AG04450 (cell line): ENCODE results near the gene AK4. TPM values are rescaled to one million over a fixed set of nuclear protein-coding genes. Genes with fewer than 3 reads are reported as not detected.

Source experiments
- CTCF ChIA-PET: fragments of 300-600, 350-600 bp; formaldehyde crosslinking; extraction: SDS; loops from one replicate; lab custom pipeline; 2022; ENCODE audit warnings: antibody characterized with exemption, inconsistent platforms; lab: Charles Lee
- POLR2A ChIA-PET: fragments of 350-600 bp; formaldehyde crosslinking; extraction: SDS; loops from one replicate; lab custom pipeline; 2021; ENCODE audit warnings: antibody characterized with exemption, inconsistent platforms; lab: Yijun Ruan, JAX
- DNase-seq: peaks from one replicate; pipeline ENCODE4 v3.0.0-alpha.2; 2011; ENCODE audit warnings: low read depth, low spot score
- H3K27ac ChIP-seq: one replicate; pipeline ENCODE4 v1.5.1; 2012; ENCODE audit warnings: low read depth, low read length, control low read depth
- H3K27me3 ChIP-seq: one replicate; pipeline ENCODE4 v1.6.0; 2012; ENCODE audit warnings: low read length; ENCODE audit not compliant: control insufficient read depth, insufficient read depth
- H3K4me3 ChIP-seq: 2 replicates; pipeline ENCODE4 v1.5.1; 2011; ENCODE audit warnings: mild to moderate bottlenecking, low read depth, low read length, control low read depth
- H3K9me3 ChIP-seq: 2 replicates; pipeline ENCODE4 v1.5.1; 2012; ENCODE audit warnings: low read length; ENCODE audit not compliant: control insufficient read depth, insufficient read depth
- polyA plus RNA-seq: library from polyadenylated mRNA; depleted of rRNA; stranded (reverse); fragments of >200 nt; gene quantifications from 2 replicates; pipeline ENCODE4 v1.2.3, GENCODE V29; 2011
- TF ChIP-seq, protein P1 (sequence below): IDR thresholded peaks from 2 replicates; pipeline ENCODE4 v1.5.1; 2011; ENCODE audit warnings: low read depth, low read length, control low read depth, inconsistent platforms

AK4 gene
- polyA plus RNA-seq, 1 experiment = 0.78 TPM

DNA sequence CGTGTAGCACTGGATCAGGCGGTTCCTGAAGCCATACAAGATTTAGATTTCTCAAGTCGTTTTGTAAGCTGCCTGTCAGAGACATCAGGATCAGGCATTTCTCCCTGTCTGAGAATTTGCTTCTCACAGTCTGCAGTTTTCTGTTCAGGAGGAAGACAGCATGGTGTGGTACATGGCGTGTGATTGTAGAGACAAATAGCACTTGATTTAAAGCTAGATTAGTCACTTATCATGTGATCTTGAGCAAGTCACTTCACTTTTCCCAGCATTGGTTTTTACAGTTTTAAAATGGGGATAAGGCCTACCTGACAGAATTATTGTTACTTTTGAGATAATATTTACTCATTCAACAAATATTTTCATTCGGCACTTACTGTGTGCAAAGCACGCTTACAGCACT, 63.3 kb downstream of the AK4 start:
- POLR2A ChIA-PET = no interaction called here
- no peaks in the 10 kb centered on the region for H3K9me3 ChIP-seq
- TF ChIP-seq, protein P1, sequence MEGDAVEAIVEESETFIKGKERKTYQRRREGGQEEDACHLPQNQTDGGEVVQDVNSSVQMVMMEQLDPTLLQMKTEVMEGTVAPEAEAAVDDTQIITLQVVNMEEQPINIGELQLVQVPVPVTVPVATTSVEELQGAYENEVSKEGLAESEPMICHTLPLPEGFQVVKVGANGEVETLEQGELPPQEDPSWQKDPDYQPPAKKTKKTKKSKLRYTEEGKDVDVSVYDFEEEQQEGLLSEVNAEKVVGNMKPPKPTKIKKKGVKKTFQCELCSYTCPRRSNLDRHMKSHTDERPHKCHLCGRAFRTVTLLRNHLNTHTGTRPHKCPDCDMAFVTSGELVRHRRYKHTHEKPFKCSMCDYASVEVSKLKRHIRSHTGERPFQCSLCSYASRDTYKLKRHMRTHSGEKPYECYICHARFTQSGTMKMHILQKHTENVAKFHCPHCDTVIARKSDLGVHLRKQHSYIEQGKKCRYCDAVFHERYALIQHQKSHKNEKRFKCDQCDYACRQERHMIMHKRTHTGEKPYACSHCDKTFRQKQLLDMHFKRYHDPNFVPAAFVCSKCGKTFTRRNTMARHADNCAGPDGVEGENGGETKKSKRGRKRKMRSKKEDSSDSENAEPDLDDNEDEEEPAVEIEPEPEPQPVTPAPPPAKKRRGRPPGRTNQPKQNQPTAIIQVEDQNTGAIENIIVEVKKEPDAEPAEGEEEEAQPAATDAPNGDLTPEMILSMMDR = no peak
- no peak overlapping the region for H3K27ac ChIP-seq
- H3K27me3 ChIP-seq = no peaks in the 10 kb centered on the region
- CTCF ChIA-PET = interaction anchor here (0.8 kb wide), 1 partner anchor 476 kb away, joined by 3 read pairs; no protein-coding TSS in a partner anchor
- H3K4me3 ChIP-seq = no peak overlapping the region
- no peak for DNase-seq

- DNase-seq = no peak
- ChIA-PET CTCF (interaction anchor here (1.4 to 1.5 kb wide), 2 partner anchors 474 to 476 kb away, joined by 7 to 8 read pairs; no protein-coding TSS in a partner anchor), POLR2A (no interaction called here)
- Histone ChIP-seq H3K4me3 (no peak overlapping the region), H3K27ac (no peak overlapping the region), H3K27me3 (no peaks in the 10 kb centered on the region), H3K9me3 (no peaks in the 10 kb centered on the region)
- TF ChIP-seq, protein P1 = no peak
Measured at GRCh38 chr1:65213271-65214023, 65.4 kb downstream of the AK4 start.

DNA sequence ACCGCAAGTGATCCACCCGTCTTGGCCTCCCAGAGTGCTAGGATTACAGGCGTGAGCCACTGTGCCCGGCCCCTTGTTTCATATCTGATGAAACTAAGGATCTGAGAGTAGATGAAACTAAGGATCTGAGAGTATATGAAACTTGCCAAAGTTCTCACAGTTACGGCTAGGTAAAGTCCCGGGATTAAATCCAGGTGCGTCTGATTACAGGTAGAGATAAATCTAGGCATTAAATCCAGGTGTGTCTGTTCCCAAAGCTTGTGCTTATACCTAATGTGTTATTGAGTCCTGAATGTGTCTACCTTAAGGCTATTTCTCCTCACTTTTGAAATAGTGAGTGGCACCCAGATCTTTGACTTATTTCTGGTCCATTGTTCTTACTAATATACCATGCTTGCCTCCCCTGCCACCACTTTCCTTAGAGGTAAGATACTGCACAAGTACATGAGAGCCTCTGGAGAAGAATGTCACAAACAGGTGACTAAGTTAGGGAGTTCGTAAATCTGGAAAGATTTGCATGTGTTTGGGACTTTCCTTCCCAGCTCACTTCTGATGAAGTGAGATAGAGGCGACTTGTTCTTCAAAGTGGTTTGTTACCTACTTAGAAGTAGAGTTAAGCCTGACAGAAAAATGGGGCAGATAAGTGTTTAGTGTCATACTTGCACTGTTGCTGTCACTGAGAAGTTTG, 66.5 kb downstream of the AK4 start:
- H3K27me3 ChIP-seq = no peaks in the 10 kb centered on the region
- POLR2A ChIA-PET = no interaction called here
- TF ChIP-seq, protein P1 = no peak
- H3K4me3 ChIP-seq = no peak overlapping the region
- DNase-seq = no peak
- H3K9me3 ChIP-seq = no peaks in the 10 kb centered on the region
- CTCF ChIA-PET = interaction anchor here (2.1 to 3.6 kb wide), 2 partner anchors 470 to 473 kb away, joined by 13 to 45 read pairs; no protein-coding TSS in a partner anchor
- H3K27ac ChIP-seq = no peak overlapping the region

GRCh38 chr1:65216989-65217388, 69.0 kb downstream of the AK4 start:
- ChIA-PET CTCF (interaction anchor here (0.6 to 3.6 kb wide), 4 partner anchors 10 to 881 kb away, joined by 4 to 45 read pairs (median 5); no protein-coding TSS in a partner anchor), POLR2A (no interaction called here)
- Histone ChIP-seq H3K27ac (no peak overlapping the region), H3K9me3 (no peaks in the 10 kb centered on the region), H3K4me3 (no peak overlapping the region), H3K27me3 (no peaks in the 10 kb centered on the region)
- no peak for DNase-seq
- TF ChIP-seq, protein P1 = no peak
